GM19351 (cell line): ENCODE measurements around the gene CASP6.

Experiments
- ATAC-seq: cut with Tn5 transposase; IDR thresholded peaks from one replicate; pipeline ENCODE4 v1.9.1; 2021; ENCODE audit warnings: mild to moderate bottlenecking, moderate library complexity; ENCODE audit not compliant: unreplicated experiment

CASP6 gene

DNA sequence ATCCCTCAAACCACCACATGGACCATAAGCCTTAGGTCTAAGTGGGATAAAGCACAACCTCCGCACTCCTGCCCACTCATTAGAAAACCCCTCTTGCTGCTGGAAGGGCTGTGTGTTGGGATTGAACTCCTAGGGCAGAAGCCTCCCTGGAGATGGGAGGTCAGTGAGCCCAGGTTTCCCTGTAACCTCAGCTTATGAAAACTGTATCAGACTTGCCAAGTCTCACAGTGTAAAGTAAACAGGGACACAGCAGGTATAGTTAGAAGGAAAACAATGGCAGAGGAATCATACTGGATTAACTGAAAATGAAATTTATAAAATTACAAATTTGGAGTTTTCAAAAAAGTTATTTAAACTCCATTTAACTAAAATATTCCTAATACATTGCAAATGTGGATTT is 29.9 kb downstream of the CASP6 start:
- no peak for ATAC-seq

DNA sequence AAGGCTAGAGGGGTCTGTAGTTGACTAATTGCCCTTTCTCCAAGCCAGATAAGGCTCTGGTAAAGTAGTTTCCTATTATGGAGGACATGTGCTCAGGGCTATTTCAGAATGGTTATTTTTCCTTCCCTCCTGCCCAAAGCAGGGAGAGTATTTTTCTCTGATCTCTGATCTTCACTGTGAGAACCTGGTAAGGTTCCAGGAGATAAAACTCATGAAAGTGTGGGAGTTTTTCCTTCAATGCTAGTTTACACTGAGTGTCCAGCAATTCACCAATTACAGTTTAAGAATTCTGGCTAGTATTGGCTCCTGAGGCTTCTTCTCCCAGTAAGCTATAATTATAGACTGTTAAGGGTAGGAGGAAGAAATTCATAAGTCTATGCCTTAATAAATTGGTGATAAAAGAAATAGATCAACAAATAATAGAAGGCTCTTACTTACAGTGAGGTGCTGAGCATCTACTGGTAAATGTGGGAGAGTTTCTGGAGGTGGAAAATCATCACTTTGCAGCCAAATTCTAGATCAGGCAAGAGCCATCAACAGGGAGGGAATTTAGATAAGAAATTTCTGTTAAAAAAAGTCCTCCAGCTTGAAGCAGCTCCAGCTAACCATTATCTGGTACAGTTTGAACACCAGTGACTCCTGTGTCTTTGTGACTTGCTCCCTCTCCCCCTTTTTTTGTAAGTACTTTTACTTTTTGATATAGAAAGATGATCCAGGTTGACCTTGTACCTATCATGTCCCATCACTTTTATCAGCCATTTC is 30.9 kb downstream of the CASP6 start:
- no peak for ATAC-seq

DNA sequence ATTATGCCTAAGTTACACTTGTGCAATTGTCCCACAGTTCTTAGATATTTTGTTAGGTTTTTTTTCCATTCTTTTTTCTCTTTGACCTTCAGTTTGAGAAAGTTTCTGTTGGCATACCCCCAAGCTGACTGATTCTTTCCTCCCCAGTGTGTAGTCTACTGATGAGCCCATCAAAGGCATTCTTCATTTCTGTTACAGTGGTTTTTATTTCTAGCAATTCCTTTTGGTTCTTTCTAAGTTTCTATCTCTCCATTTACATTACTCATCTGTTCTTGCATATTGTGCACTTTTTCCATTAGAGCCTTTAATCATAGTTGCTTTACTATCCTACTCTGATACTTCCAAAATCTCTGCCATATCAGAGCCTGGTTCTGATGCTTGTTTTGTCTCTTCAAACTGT is 31.9 kb downstream of the CASP6 start:
- no peak for ATAC-seq

DNA sequence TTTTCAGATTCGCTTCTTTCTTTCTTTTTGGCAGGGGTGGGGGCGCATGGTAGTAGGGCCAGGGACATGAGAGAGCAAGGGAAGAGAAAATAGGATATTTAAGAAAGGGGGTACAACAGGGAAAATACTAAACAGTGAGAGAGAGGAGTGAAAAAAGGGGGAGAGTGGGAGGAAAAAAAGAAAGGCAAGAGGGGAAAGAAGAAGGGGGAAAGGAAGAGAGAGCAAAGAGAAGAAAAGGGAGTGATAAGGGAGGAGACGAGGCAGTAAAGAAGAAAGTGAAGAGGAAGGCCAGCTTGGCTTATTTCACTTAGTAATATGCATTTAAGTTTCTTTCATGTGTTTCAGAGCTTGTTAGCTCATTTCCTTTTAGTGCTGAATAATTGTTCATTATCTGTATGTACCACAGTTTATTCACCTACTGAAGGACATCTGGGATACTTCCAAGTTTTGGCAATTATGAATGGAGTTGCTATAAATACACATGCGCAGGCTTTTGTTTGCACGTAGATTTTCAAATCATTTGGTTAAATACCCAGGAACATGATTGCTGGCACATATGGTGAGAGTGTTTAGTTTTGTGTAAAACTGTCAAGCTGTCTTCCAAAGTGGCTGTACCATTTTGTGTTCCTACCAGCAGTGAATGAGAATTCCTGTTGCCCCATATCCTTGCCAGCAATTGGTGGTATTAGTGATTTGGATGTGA is 37.3 kb downstream of the CASP6 start:
- no peak for ATAC-seq

DNA sequence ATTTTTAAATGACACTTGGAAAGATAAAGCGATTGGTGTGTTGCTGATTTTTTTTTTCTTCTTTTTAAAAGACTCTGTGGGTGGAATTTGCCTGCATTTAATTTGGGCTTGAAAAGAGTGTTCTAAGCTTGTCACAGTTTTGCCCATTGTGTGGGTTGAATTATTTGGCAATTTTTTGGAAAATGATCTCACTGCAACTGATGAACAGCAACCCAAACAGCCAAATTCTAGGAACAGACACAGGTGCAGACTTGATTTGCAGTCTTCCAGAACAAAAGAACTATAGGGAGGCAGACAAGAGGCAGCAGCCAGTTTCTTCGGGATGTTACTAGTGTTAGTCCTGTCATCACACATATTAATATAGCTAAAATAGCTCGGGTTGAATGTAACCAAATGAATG is 40.5 kb downstream of the CASP6 start:
- ATAC-seq: no peak

DNA sequence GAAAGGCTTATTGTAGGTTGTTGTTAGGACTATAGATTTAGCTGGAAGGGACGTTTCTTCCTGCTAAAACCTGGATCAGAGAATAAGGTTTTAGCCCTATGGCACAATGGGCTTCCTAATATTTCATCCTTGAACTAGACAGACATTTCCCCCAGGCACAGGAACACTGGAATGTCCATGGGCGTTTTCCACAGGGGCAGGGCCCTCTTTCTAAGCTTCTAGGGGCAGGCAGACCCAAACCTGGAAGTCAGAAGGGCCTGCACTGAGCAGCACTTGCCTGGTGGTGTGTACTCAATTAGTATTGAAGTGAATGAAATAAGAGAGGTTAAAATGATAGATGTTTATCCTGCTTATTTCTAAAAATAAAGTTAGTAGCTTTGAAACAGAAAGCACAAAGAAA is 41.1 kb downstream of the CASP6 start:
- ATAC-seq: no peak

GRCh38 chr4:109658871-109659410 is 44.3 kb downstream of the CASP6 start:
- no peak for ATAC-seq

- no peak for ATAC-seq
Observed at GRCh38 chr4:109657854-109658418, 45.3 kb downstream of the CASP6 start.

DNA sequence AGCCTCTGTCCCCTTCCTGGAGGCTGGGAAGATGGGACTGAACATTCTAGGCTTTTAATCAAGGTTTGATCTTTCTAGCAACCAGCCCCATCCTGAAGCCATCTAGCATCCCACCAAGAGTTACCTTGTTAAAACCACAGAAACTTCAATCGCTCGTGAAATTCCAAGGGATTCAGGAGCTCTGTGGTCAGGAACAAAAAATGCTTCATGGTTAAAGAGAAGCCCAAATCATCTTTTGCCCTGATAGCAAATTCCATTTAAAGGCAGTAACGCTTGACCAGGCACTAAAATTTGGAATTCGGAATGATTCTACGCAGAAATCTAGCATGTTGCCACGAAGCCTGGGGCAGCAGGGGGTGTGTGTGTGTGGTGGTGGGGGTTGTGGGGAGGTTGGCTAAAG is 47.8 kb downstream of the CASP6 start:
- ATAC-seq: no peak

DNA sequence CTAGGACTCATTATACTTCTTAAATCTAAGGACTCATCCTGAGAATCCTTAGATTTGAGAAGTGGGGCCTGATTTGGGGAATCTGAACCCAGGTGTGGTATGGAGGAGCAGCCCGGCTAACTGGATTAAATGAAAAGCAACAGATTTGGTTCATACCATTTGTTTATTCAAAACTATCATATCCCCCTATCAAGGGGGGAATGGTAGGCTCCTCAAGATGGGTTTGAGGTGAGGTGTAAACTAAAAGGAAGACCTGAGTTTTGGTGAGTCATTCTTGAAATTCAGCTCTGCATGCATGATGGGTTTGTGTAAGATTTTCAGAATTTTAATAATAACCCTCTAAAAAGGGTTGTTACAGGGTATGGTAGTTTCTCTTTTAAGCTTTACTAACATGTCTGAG is 53.4 kb downstream of the CASP6 start:
- ATAC-seq: peak; percentile 87

- ATAC-seq: no peak
Observed at GRCh38 chr4:109648997-109649575, 54.2 kb downstream of the CASP6 start.

GRCh38 chr4:109648266-109648996 is 54.8 kb downstream of the CASP6 start:
- ATAC-seq: peak; percentile 65

DNA sequence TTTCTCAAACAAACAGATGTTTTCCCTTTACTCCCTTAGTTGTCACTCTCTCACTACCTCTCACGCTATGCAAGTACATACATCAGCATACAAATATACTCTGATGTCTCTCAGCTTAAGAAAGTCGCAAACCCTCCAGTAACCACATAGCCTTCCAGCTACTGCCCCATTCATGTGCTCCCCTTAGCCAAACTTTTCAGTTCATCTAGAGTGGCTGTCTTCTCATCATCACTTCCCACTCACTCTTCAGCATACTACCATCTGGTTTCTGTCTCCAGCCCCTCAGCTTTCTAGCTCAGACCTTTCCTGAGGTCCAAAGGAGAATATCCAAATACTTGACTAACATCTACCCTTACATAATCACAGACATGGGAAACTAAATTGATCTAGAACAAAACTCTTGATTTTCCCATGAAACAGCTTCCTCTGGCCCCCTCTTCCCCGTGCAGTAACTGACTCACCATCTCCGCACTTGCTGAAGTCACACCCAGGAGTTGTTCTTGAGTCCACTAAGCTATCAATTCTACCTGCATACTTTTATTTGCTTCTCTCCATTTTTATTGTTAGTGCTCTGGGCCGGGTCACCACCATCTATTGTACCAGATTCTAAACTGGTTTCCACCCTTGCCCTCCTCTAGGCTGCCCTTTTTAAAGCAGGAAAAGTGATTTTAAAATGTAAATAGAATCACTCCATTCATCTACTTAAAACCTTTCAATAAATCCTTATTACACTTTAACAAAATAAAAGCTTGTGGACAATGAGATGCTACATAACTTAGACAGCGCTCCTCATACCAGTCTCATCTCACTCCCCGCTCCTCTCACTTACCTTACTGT is 57.2 kb downstream of the CASP6 start:
- no peak for ATAC-seq

GRCh38 chr4:109640644-109641043 is 62.6 kb downstream of the CASP6 start:
- no peak for ATAC-seq
